ENCODE results near the gene ARHGAP45. TPM values are rescaled to one million over a fixed set of nuclear protein-coding genes. Genes with fewer than 3 reads are reported as not detected.
A peak's percentile ranks its signal among the peaks of the same experiment; 100 is the strongest.

ARHGAP45 gene
- total RNA-seq, 1 donor, result 0.18 TPM

- no peak overlapping the region for H3K4me3 ChIP-seq (ENCODE audit: low read depth, low read length)
- no peak for DNase-seq (ENCODE audit: low read depth)
- no peak for TF ChIP-seq CTCF (IDR thresholded peaks at IDR 0.05; ENCODE audit: insufficient read depth, low read length)
Measured at GRCh38 chr19:1076951-1077350, 10.0 kb downstream of the ARHGAP45 start.

GRCh38 chr19:1079566-1080111 lies 12.7 kb downstream of the ARHGAP45 start:
- no peak overlapping the region for H3K4me3 ChIP-seq (ENCODE audit: low read depth, low read length)
- DNase-seq (ENCODE audit: low read depth), result no peak
- TF ChIP-seq CTCF (IDR thresholded peaks at IDR 0.05; ENCODE audit: insufficient read depth, low read length), result no peak

- no peak overlapping the region for H3K4me3 ChIP-seq (ENCODE audit: low read depth, low read length)
- TF ChIP-seq CTCF (IDR thresholded peaks at IDR 0.05; ENCODE audit: insufficient read depth, low read length), result no peak
- no peak for DNase-seq (ENCODE audit: low read depth)
Measured at GRCh38 chr19:1080360-1081161, 13.6 kb downstream of the ARHGAP45 start.

- TF ChIP-seq CTCF (IDR thresholded peaks at IDR 0.05; ENCODE audit: insufficient read depth, low read length), result no peak
- DNase-seq (ENCODE audit: low read depth), result no peak
- H3K4me3 ChIP-seq (ENCODE audit: low read depth, low read length), result no peak overlapping the region
Measured at GRCh38 chr19:1081301-1082164, 14.6 kb downstream of the ARHGAP45 start.

- peak overlapping the region; percentile 31 for H3K4me3 ChIP-seq (ENCODE audit: low read depth, low read length)
- TF ChIP-seq CTCF (IDR thresholded peaks at IDR 0.05; ENCODE audit: insufficient read depth, low read length), result no peak
- DNase-seq (ENCODE audit: low read depth), result peak; percentile 20
Measured at GRCh38 chr19:1082165-1082927, 15.4 kb downstream of the ARHGAP45 start.
